Natural killer cell (primary cell): ENCODE data around the gene FHOD3. TPM values are rescaled to one million over a fixed set of nuclear protein-coding genes. Genes with fewer than 3 reads are reported as not detected.

ENCODE experiments used
- ATAC-seq, 3 donors: fragments of 150-1000 bp in 2 of 3; fragments of 200-7000 bp in 1 of 3; cut with Tn5 transposase; 1 replicate in 1 of 3; 2 replicates in 2 of 3; pipeline ENCODE4 v1.10.0; 2021; ENCODE audit warnings: mild to moderate bottlenecking in 2 of 3, moderate library complexity in 2 of 3
- DNase-seq, 2 donors: peaks; one replicate each; pipeline versions ENCODE4 v3.0.0 to v3.0.0-alpha.2; 2013 to 2021; ENCODE audit warnings: mixed read lengths in 1 of 2
- H3K27ac ChIP-seq: one replicate; pipeline ENCODE4 v1.5.1; 2013; ENCODE audit warnings: mild to moderate bottlenecking, low read length
- H3K27me3 ChIP-seq: one replicate; pipeline ENCODE4 v1.6.1; 2013; ENCODE audit warnings: low read length; ENCODE audit not compliant: control insufficient read depth, insufficient read depth
- H3K36me3 ChIP-seq: one replicate; pipeline ENCODE4 v1.6.1; 2013; ENCODE audit warnings: low read length; ENCODE audit not compliant: control insufficient read depth, insufficient read depth
- H3K4me1 ChIP-seq: one replicate; pipeline ENCODE4 v1.6.1; 2013; ENCODE audit warnings: low read length; ENCODE audit not compliant: control insufficient read depth, insufficient read depth
- H3K4me3 ChIP-seq: one replicate; pipeline ENCODE4 v1.5.1; 2013; ENCODE audit warnings: low read length
- H3K9me3 ChIP-seq: one replicate; pipeline ENCODE4 v1.6.1; 2013; ENCODE audit warnings: low read length; ENCODE audit not compliant: control insufficient read depth, insufficient read depth
- H3K27ac Mint-ChIP-seq, 2 donors: one replicate each; pipeline ENCODE4 v1.8.0; 2022; ENCODE audit warnings: mild to moderate bottlenecking in 2 of 2, mixed read lengths in 2 of 2, moderate library complexity in 1 of 2
- H3K27me3 Mint-ChIP-seq, 2 donors: one replicate each; pipeline ENCODE4 v1.8.0; 2022; ENCODE audit warnings: low read depth in 2 of 2, mixed read lengths in 2 of 2
- H3K36me3 Mint-ChIP-seq: one replicate; pipeline ENCODE4 v1.8.0; 2022; ENCODE audit warnings: mixed read lengths
- H3K4me1 Mint-ChIP-seq, 2 donors: one replicate each; pipeline ENCODE4 v1.8.0; 2022; ENCODE audit warnings: mixed read lengths in 2 of 2
- H3K4me3 Mint-ChIP-seq: one replicate; pipeline ENCODE4 v1.8.0; 2022; ENCODE audit warnings: mild to moderate bottlenecking, moderate library complexity, mixed read lengths
- H3K9me3 Mint-ChIP-seq, 2 donors: one replicate each; pipeline ENCODE4 v1.8.0; 2022; ENCODE audit warnings: mixed read lengths in 2 of 2
- WGBS: methylation state at CpG from one replicate; pipeline ENCODE4 v1.1.7; 2013; ENCODE audit warnings: missing lambda C conversion rate; ENCODE audit not compliant: insufficient coverage; 5-methylcytosine and 5-hydroxymethylcytosine counted together
- intact Hi-C: fragments of 100-400 bp; cut with micrococcal nuclease; formaldehyde crosslinking; loops from one replicate; pipeline ENCODE4 v1.14.2; 2022
- total RNA-seq, 4 donors: library from RNA; stranded (reverse); fragments of 120-200 nt in 1 of 4; gene quantifications; one replicate each; pipeline versions ENCODE4 v1.2.3 to v1.2.4, GENCODE V29; 2013 to 2022
- TF ChIP-seq, protein P1 (sequence below): fragments of 200-600 bp; IDR thresholded peaks from one replicate; pipeline ENCODE4 v1.8.0; 2022; ENCODE audit warnings: antibody characterized with exemption

The FHOD3 gene
- total RNA-seq, 3 donors from 2014 or later (not counting 1 experiment from before 2014, with no cell fraction given), result not detected

DNA sequence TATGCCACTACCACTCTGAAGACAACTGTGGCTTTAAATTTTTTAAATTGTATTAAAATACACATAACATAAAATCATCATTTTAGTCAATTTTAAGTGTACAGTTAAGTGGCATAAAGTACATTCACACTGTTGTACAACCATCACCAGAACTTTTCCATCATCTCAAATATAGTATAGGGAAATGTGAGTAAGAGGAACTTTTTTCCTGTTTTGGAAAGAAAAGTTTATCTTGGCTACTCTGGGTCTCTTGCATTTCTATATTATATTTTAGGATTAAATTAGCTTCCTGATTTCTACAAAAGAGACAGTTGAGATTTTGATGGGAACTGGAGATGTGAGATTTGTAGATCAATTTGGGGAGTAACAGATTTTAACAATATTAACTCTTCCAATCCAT, 528.0 kb downstream of the FHOD3 start:
- TF ChIP-seq, protein P1, sequence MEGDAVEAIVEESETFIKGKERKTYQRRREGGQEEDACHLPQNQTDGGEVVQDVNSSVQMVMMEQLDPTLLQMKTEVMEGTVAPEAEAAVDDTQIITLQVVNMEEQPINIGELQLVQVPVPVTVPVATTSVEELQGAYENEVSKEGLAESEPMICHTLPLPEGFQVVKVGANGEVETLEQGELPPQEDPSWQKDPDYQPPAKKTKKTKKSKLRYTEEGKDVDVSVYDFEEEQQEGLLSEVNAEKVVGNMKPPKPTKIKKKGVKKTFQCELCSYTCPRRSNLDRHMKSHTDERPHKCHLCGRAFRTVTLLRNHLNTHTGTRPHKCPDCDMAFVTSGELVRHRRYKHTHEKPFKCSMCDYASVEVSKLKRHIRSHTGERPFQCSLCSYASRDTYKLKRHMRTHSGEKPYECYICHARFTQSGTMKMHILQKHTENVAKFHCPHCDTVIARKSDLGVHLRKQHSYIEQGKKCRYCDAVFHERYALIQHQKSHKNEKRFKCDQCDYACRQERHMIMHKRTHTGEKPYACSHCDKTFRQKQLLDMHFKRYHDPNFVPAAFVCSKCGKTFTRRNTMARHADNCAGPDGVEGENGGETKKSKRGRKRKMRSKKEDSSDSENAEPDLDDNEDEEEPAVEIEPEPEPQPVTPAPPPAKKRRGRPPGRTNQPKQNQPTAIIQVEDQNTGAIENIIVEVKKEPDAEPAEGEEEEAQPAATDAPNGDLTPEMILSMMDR, result no peak
- Histone ChIP-seq H3K27me3 (no peaks in the 10 kb centered on the region), H3K4me1 (peaks cover 17% of the 10 kb centered on the region), H3K36me3 (no peaks in the 10 kb centered on the region), H3K4me3 (no peak overlapping the region), H3K9me3 (no peaks in the 10 kb centered on the region), H3K27ac (no peak overlapping the region)
- Mint-ChIP-seq H3K4me3 (no peak overlapping the region), H3K36me3 (no peaks in the 10 kb centered on the region), H3K9me3 (no peaks in the 10 kb centered on the region), H3K4me1 (peaks cover 23 to 36% of the 10 kb centered on the region in 2 donors), H3K27me3 (no peaks in the 10 kb centered on the region), H3K27ac (no peak overlapping the region)
- intact Hi-C loops, result loop anchor here (5.0 kb wide), 1 partner anchor 853 kb away; the partner anchor contains the start of gene RMP24
- no peak for DNase-seq
- ATAC-seq, result no peak

DNA sequence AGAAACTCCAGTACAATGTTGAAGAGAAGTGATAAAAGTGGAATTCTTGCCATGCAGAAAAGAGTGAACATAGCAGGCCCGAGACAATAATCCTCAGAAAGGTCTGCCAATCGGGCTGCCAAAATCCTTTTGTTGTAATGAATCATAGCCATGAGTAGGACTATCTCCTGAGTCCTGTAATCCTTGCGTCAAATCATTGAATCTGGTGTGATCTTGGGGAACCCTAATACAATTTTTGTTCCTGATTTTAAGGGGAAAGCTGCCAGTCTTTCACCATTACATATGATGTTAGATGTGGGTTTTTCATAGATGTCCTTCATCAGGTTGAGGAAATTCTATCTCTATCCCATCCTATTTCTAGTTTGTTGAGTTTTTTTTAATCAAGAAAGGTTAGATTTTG, 529.0 kb downstream of the FHOD3 start:
- Mint-ChIP-seq H3K9me3 (no peaks in the 10 kb centered on the region), H3K27ac (no peak overlapping the region), H3K27me3 (no peaks in the 10 kb centered on the region), H3K4me3 (no peak overlapping the region), H3K4me1 (peaks cover 23 to 36% of the 10 kb centered on the region in 2 donors), H3K36me3 (no peaks in the 10 kb centered on the region)
- no peak for ATAC-seq
- Histone ChIP-seq H3K4me1 (peaks cover 17% of the 10 kb centered on the region), H3K27me3 (no peaks in the 10 kb centered on the region), H3K36me3 (no peaks in the 10 kb centered on the region), H3K4me3 (no peak overlapping the region), H3K9me3 (no peaks in the 10 kb centered on the region), H3K27ac (no peak overlapping the region)
- intact Hi-C loops, result loop anchor here (5.0 kb wide), 1 partner anchor 854 kb away; the partner anchor contains the start of gene RMP24
- 98% methylated on average over 3 of the region's 3 CpGs for WGBS
- TF ChIP-seq, protein P1, result no peak
- no peak for DNase-seq

DNA sequence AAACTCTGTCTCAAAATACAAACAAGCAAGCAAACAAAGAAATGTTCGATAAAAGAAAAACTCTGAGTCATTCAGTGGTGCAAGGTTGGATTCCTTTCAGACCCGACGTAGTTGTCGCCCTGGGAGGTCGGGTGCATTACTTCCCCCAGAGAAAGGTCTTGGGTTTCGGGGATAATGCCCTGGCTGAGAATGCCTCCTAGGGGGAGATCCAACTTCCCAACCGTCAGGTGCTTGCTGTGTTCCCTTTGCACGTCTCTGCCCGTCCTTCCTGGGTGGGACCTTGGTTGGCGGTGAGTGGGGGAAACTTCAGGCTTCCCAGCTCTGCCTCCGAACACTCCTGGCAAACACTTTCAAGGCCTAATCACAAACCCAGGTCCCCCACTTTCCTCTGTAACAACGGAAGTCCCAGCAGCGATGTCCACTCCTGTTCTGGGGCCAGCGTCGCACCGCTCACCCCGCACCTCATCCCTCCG, 530.7 kb downstream of the FHOD3 start:
- H3K36me3 Mint-ChIP-seq, result no peaks in the 10 kb centered on the region

More for the DNA sequence above, 530.7 kb downstream of the FHOD3 start:
- no peaks in the 10 kb centered on the region for H3K27me3 Mint-ChIP-seq
- peaks cover 23 to 40% of the 10 kb centered on the region in 2 donors for H3K4me1 Mint-ChIP-seq
- TF ChIP-seq, protein P1, result no peak
- H3K27ac Mint-ChIP-seq, result peak overlapping the region; percentile 72 to 76
- no peaks in the 10 kb centered on the region for H3K9me3 Mint-ChIP-seq
- no peak for ATAC-seq
- H3K27ac ChIP-seq, result peak overlapping the region; percentile 63
- peak overlapping the region; percentile 90 for H3K4me3 ChIP-seq
- H3K27me3 ChIP-seq, result no peaks in the 10 kb centered on the region
- peak in 1 of 2 donors; percentile 54 for DNase-seq
- peaks cover 17% of the 10 kb centered on the region for H3K4me1 ChIP-seq
- peak overlapping the region; percentile 84 for H3K4me3 Mint-ChIP-seq
- WGBS, result under 1% methylated on average over 18 of the region's 18 CpGs
- H3K36me3 ChIP-seq, result no peaks in the 10 kb centered on the region
- intact Hi-C loops, result loop anchor here (5.0 kb wide), 1 partner anchor 856 kb away; the partner anchor contains the start of gene RMP24
- H3K9me3 ChIP-seq, result no peaks in the 10 kb centered on the region
